Panc1 (cell line): ENCODE measurements around the gene CRABP1.

Experiments
- CTCF ChIP-seq: fragments of 450-650 bp; IDR thresholded peaks from 2 replicates; pipeline ENCODE4 v1.5.1; 2017; ENCODE audit warnings: mild to moderate bottlenecking
- POLR2AphosphoS5 ChIP-seq: IDR thresholded peaks from 2 replicates; pipeline ENCODE4 v1.6.1; 2012; ENCODE audit warnings: mild to moderate bottlenecking, low read depth, low read length, moderate library complexity
- TF ChIP-seq, protein P1 (sequence below), 2 experiments: IDR thresholded peaks; 2 replicates each; pipeline ENCODE4 v1.6.1; 2011 to 2012; ENCODE audit warnings: low read depth in 2 of 2, control low read depth in 1 of 2, low read length in 1 of 2, mild to moderate bottlenecking in 1 of 2, moderate library complexity in 1 of 2; ENCODE audit not compliant: insufficient read depth in 1 of 2

DNA sequence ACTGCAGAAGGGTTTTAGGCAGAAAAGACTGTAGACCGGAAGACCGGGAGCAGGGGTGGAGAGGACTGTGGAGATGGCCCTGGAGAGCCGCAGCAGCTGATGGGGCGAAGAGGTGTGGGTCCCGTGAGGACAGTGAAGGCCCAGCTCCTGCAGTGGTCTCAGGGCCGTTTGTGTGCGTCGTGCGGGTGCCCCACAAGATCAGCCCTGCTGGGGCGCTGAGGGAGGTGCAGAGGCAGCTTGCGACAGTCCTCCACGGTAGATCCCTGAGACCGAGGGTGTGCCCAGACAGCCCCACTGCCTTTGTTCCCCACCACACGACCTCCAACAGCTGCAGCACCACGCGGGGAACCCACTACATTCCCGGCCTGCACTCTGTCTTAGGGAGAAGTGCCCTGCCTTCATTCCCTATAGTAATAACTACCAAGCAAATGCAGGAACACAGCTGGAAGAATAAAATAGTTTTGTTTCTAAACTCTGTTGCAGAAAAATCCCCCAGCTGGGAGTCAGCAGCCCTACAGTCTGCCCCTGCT, 19.0 kb upstream of the CRABP1 start:
- no peak for TF ChIP-seq POLR2AphosphoS5
- no peak for TF ChIP-seq CTCF
- TF ChIP-seq, protein P1, sequence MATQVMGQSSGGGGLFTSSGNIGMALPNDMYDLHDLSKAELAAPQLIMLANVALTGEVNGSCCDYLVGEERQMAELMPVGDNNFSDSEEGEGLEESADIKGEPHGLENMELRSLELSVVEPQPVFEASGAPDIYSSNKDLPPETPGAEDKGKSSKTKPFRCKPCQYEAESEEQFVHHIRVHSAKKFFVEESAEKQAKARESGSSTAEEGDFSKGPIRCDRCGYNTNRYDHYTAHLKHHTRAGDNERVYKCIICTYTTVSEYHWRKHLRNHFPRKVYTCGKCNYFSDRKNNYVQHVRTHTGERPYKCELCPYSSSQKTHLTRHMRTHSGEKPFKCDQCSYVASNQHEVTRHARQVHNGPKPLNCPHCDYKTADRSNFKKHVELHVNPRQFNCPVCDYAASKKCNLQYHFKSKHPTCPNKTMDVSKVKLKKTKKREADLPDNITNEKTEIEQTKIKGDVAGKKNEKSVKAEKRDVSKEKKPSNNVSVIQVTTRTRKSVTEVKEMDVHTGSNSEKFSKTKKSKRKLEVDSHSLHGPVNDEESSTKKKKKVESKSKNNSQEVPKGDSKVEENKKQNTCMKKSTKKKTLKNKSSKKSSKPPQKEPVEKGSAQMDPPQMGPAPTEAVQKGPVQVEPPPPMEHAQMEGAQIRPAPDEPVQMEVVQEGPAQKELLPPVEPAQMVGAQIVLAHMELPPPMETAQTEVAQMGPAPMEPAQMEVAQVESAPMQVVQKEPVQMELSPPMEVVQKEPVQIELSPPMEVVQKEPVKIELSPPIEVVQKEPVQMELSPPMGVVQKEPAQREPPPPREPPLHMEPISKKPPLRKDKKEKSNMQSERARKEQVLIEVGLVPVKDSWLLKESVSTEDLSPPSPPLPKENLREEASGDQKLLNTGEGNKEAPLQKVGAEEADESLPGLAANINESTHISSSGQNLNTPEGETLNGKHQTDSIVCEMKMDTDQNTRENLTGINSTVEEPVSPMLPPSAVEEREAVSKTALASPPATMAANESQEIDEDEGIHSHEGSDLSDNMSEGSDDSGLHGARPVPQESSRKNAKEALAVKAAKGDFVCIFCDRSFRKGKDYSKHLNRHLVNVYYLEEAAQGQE (IDR thresholded peaks at IDR 0.05; ENCODE audit: insufficient read depth in 1 of 2, low read depth in 2 of 2, low read length in 1 of 2) = no peak
